Activated T-cell treated with anti-CD3 and anti-CD28 coated beads, Interleukin-2, amount 50 U/mL, for 24 hours (primary cell): Measurements from ENCODE around the gene IFNL2.
A peak's percentile ranks its signal among the peaks of the same experiment; 100 is the strongest.
"Not testable (repeated sequence)": the region's sequence is repeated elsewhere in the genome, so short reads cannot be mapped to it uniquely, and the experiment has no call there.

Experiments used
- DNase-seq: peaks from one replicate; pipeline ENCODE4 v3.0.0-alpha.2; 2020
- H3K27ac Mint-ChIP-seq: 2 replicates; pipeline ENCODE4 v1.8.0; 2020; ENCODE audit warnings: mild to moderate bottlenecking, mixed read lengths
- H3K27me3 Mint-ChIP-seq: 2 replicates; pipeline ENCODE4 v1.8.0; 2020; ENCODE audit warnings: mixed read lengths
- H3K36me3 Mint-ChIP-seq: 2 replicates; pipeline ENCODE4 v1.8.0; 2020; ENCODE audit warnings: low read depth, mixed read lengths
- H3K4me1 Mint-ChIP-seq: 2 replicates; pipeline ENCODE4 v1.8.0; 2020; ENCODE audit warnings: low read depth, mixed read lengths
- H3K4me3 Mint-ChIP-seq: 2 replicates; pipeline ENCODE4 v1.8.0; 2020; ENCODE audit warnings: mild to moderate bottlenecking, moderate library complexity, mixed read lengths
- H3K9me3 Mint-ChIP-seq: 2 replicates; pipeline ENCODE4 v1.8.0; 2020; ENCODE audit warnings: mixed read lengths

Gene IFNL2

GRCh38 chr19:39268085-39268484, at the start of gene IFNL2:
Gene IFNL2, plus strand, starts transcription at chr19:39268396. Its CDS starts 173 bp downstream, at chr19:39268569.
- not testable (repeated sequence) for H3K4me1 Mint-ChIP-seq, H3K27ac Mint-ChIP-seq, H3K4me3 Mint-ChIP-seq, H3K36me3 Mint-ChIP-seq, DNase-seq, H3K9me3 Mint-ChIP-seq
- H3K27me3 Mint-ChIP-seq: peaks cover 37% of the 10 kb centered on the region

- DNase-seq, H3K36me3 Mint-ChIP-seq, H3K9me3 Mint-ChIP-seq, H3K4me1 Mint-ChIP-seq, H3K4me3 Mint-ChIP-seq, H3K27ac Mint-ChIP-seq: not testable (repeated sequence)
- peaks cover 30% of the 10 kb centered on the region for H3K27me3 Mint-ChIP-seq
Observed at GRCh38 chr19:39219108-39219507, 49.1 kb upstream of the IFNL2 start.

DNA sequence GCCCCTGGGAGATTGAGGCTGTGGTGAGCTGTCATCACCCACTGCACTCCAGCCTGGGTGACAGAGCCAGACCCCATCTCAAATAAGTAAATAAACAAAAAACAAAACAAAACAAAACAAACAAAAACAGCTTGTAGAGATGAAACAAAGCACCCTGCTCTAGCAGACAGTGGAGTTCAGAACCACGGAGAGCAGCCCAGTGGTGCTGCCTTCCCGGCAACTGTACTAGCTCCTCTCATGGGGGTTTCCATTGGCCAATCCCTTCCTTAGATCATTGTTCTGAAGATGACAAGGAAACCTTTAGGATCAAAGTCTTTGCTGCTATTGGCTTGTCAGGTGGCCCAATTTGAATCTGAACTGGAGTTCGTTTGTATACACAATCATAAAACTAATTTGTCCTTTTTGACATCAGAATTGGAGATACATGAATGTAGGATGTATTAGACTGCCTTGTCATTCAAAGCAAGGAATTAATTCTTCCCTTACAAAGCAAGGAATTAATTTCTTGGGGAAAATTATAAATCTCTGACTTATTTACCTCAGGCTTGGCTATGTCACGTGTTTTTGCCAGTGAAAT, 44.4 kb upstream of the IFNL2 start:
- Mint-ChIP-seq H3K4me3 (no peak overlapping the region), H3K36me3 (no peaks in the 10 kb centered on the region), H3K27ac (no peak overlapping the region), H3K4me1 (no peaks in the 10 kb centered on the region), H3K27me3 (peaks cover 18% of the 10 kb centered on the region), H3K9me3 (no peaks in the 10 kb centered on the region)
- DNase-seq: no peak

DNA sequence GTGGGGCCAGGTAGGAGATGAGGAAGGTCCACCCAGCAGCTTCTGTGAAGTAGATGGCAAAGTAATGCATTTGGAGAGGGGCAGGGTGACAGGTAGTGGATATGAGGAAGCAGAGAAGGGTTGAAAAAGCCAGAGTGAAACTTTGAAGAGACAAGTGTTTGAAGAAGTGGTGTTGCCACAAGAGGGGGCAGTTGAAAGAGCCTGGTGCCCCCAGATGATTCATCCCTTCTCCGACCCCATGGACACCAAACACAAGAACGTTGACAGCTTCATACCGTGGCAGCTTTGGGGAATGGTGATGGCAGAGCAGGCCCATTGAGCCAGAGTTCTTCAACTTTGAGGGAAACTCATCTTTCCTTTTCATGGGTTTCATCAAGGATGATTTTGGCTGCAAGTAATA, 43.3 kb upstream of the IFNL2 start:
- Mint-ChIP-seq H3K36me3 (no peaks in the 10 kb centered on the region), H3K27me3 (peaks cover 14% of the 10 kb centered on the region), H3K4me3 (no peak overlapping the region), H3K9me3 (no peaks in the 10 kb centered on the region), H3K4me1 (no peaks in the 10 kb centered on the region), H3K27ac (no peak overlapping the region)
- DNase-seq: no peak

DNA sequence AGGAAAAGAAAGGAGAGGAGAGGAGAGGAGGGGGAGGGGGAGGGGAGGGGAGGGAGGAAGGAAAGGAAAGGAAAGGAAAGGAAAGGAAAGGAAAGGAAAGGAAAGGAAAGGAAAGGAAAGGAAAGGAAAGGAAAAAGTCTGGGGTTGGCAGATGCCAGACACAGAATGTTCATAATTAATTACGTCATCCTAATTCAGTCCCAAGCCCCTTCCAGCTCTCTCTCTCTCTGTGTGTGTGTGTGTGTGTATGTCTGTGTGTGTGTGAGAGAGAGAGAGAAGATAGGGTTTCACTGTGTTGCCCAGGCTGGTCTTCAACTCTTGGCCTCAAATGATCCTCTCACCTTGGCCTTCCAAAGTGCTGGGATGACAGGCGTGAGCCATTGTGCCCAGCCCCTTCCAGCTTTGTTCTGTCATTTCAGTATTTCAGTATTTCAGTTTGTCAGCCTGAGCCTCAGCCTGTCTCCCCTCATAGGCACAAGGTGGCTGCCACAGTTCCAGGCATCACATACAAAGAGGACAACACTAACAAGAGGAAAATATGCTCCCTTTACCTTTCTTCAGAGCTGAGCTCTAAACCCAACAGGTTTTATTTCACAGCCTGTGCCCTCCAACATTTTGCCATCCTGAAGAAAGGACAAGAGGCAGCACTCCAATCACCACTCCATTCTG, 38.0 kb upstream of the IFNL2 start:
- H3K9me3 Mint-ChIP-seq: no peaks in the 10 kb centered on the region
- H3K4me1 Mint-ChIP-seq: no peaks in the 10 kb centered on the region
- H3K4me3 Mint-ChIP-seq: no peak overlapping the region
- no peaks in the 10 kb centered on the region for H3K27me3 Mint-ChIP-seq
- H3K27ac Mint-ChIP-seq: no peak overlapping the region
- DNase-seq: no peak
- no peaks in the 10 kb centered on the region for H3K36me3 Mint-ChIP-seq

DNA sequence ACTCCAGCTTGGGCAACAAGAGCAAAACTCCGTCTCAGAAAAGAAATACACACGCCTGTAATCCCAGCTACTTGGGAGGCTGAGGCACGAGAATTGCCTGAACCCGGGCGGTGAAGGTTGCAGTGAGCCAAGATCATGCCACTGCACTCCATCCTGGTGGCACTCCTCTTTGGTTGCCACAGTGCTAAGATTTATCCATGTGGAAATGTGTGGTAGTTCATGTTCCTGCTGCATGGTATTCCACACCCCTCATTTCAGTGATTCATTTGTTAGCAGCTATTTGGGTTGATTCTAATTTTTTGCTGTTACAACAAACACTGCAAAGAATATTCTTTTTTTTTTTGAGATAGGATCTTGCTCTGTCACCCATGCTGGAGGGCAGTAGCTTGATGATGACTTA, 35.5 kb upstream of the IFNL2 start:
- Mint-ChIP-seq H3K27me3 (no peaks in the 10 kb centered on the region), H3K4me3 (no peak overlapping the region)

GRCh38 chr19:39236527-39236926, 31.7 kb upstream of the IFNL2 start:
- Mint-ChIP-seq H3K36me3 (no peaks in the 10 kb centered on the region), H3K4me3 (peak overlapping the region; percentile 4), H3K27me3 (no peaks in the 10 kb centered on the region), H3K9me3 (no peaks in the 10 kb centered on the region), H3K4me1 (peaks cover 26% of the 10 kb centered on the region), H3K27ac (peak overlapping the region; percentile 37)
- peak; percentile 51 for DNase-seq

More for the DNA sequence above, 35.5 kb upstream of the IFNL2 start:
- H3K36me3 Mint-ChIP-seq: no peaks in the 10 kb centered on the region
- peaks cover 18% of the 10 kb centered on the region for H3K4me1 Mint-ChIP-seq
- H3K9me3 Mint-ChIP-seq: no peaks in the 10 kb centered on the region
- no peak for DNase-seq
- H3K27ac Mint-ChIP-seq: no peak overlapping the region

GRCh38 chr19:39237200-39238184, 30.7 kb upstream of the IFNL2 start:
- Mint-ChIP-seq H3K4me1 (peaks cover 26% of the 10 kb centered on the region), H3K36me3 (no peaks in the 10 kb centered on the region), H3K4me3 (peak overlapping the region; percentile 69), H3K27ac (peak overlapping the region; percentile 90), H3K9me3 (no peaks in the 10 kb centered on the region), H3K27me3 (no peaks in the 10 kb centered on the region)
- DNase-seq: peak; percentile 72

GRCh38 chr19:39238209-39238608, 30.0 kb upstream of the IFNL2 start:
- no peak for DNase-seq
- H3K27ac Mint-ChIP-seq: peak overlapping the region; percentile 90
- H3K27me3 Mint-ChIP-seq: no peaks in the 10 kb centered on the region
- H3K4me3 Mint-ChIP-seq: peak overlapping the region; percentile 69
- no peaks in the 10 kb centered on the region for H3K9me3 Mint-ChIP-seq
- peaks cover 26% of the 10 kb centered on the region for H3K4me1 Mint-ChIP-seq
- H3K36me3 Mint-ChIP-seq: no peaks in the 10 kb centered on the region

DNA sequence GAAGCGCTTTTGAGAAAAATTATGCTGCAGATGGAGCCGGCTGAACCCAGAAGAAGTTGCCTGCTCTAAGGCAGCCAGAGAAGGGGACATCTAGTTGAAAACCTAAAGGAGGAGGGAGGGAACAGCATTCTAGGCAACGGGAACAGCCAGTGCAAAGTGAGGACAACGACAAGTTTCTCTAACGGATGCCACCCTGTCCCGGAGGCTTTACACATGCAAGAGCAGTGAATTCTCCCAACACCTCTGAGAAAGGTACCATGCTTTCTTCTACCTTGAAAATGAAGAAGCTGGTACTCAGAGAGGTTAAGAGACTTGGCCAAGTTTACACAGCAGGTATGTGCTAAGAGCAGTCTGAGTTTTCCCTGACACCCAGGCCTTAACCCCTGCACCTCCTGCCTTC, 29.3 kb upstream of the IFNL2 start:
- Mint-ChIP-seq H3K36me3 (no peaks in the 10 kb centered on the region), H3K4me1 (peaks cover 26% of the 10 kb centered on the region), H3K4me3 (no peak overlapping the region), H3K9me3 (no peaks in the 10 kb centered on the region), H3K27ac (peak overlapping the region; percentile 90), H3K27me3 (no peaks in the 10 kb centered on the region)
- no peak for DNase-seq

DNA sequence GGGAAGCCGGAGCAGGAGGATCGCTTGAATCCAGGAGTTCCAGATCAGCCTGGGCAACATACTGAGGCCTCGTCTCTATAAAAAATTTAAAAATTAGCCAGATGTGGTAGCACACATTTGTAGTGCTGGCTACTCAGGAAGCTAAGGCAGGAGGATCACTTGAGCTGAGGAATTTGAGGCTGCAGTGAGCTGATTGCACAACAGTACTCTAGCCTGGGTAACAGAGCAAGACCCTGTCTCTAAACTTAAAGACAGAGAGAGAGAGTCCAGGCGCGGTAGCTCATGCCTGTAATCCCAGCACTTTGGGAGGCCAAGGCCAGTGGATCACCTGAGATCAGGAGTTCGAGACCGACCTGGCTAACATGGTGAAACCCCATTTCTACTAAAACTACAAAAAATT, 27.8 kb upstream of the IFNL2 start:
- Mint-ChIP-seq H3K4me3 (no peak overlapping the region), H3K27me3 (no peaks in the 10 kb centered on the region), H3K36me3 (no peaks in the 10 kb centered on the region), H3K27ac (no peak overlapping the region), H3K9me3 (no peaks in the 10 kb centered on the region), H3K4me1 (peaks cover 26% of the 10 kb centered on the region)
- no peak for DNase-seq

- not testable (repeated sequence) for DNase-seq, H3K27ac Mint-ChIP-seq, H3K4me1 Mint-ChIP-seq, H3K36me3 Mint-ChIP-seq, H3K9me3 Mint-ChIP-seq, H3K4me3 Mint-ChIP-seq
- peaks cover 13% of the 10 kb centered on the region for H3K27me3 Mint-ChIP-seq
Observed at GRCh38 chr19:39243741-39244140, 24.5 kb upstream of the IFNL2 start.

- H3K27me3 Mint-ChIP-seq: peaks cover 19% of the 10 kb centered on the region
- not testable (repeated sequence) for H3K4me3 Mint-ChIP-seq, H3K4me1 Mint-ChIP-seq, DNase-seq, H3K27ac Mint-ChIP-seq, H3K9me3 Mint-ChIP-seq, H3K36me3 Mint-ChIP-seq
Observed at GRCh38 chr19:39244410-39245100, 23.6 kb upstream of the IFNL2 start, which contains the start of gene IFNL3. Gene IFNL3, minus strand, starts transcription at chr19:39245006. Its CDS starts 39 bp downstream, at chr19:39244967.

DNA sequence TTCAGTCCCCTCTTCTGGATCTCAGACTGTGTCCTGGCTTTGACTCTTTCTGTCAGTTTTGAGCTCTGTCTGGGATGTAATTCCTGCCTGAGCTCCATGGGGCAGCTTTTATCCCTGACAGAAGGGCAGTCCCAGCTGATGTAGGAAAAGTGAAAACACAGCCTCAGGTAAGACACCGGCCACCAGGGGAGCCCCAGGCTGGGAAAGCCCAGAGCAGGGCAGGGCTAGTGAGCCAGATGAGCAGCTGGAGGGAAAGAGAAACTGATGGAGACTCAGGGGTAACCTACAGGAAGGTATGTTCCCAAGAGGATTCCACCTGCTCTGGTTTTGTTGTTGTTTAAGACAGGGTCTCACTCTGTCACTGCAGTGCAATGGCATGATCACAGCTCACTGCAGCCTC, 23.0 kb upstream of the IFNL2 start:
- not testable (repeated sequence) for H3K4me3 Mint-ChIP-seq, H3K36me3 Mint-ChIP-seq, H3K9me3 Mint-ChIP-seq, H3K4me1 Mint-ChIP-seq, H3K27ac Mint-ChIP-seq, DNase-seq
- H3K27me3 Mint-ChIP-seq: peaks cover 21% of the 10 kb centered on the region
